Neural cell (in vitro differentiated cells): ENCODE results near the gene TLL1.

Source experiments
- CTCF ChIP-seq: fragments of 450-650 bp; IDR thresholded peaks from 2 replicates; pipeline ENCODE4 v1.5.1; 2014; ENCODE audit warnings: antibody characterized with exemption, mild to moderate bottlenecking, moderate library complexity; ENCODE audit not compliant: poor library complexity, severe bottlenecking
- EP300 ChIP-seq: fragments of 450-650 bp; conservative IDR thresholded peaks from 2 replicates; pipeline ENCODE4 v1.6.1; 2014; ENCODE audit warnings: antibody characterized with exemption, mild to moderate bottlenecking, moderate library complexity; ENCODE audit not compliant: poor library complexity, severe bottlenecking
- EZH2 ChIP-seq: fragments of 200-600, 300-800 bp; shearing (Covaris generic), sonication (generic); IDR thresholded peaks from 2 replicates; pipeline ENCODE4 v1.6.1; 2014; ENCODE audit warnings: antibody characterized with exemption, low read length, borderline replicate concordance, mild to moderate bottlenecking; ENCODE audit not compliant: insufficient read depth, poor library complexity, severe bottlenecking
- MXI1 ChIP-seq: fragments of 450-650 bp; conservative IDR thresholded peaks from 2 replicates; pipeline ENCODE4 v1.6.1; 2014; ENCODE audit warnings: antibody characterized with exemption, mild to moderate bottlenecking; ENCODE audit not compliant: poor library complexity, severe bottlenecking
- POLR2AphosphoS5 ChIP-seq: IDR thresholded peaks from 2 replicates; pipeline ENCODE4 v1.6.1; 2012

- TF ChIP-seq CTCF (no peak), EP300 (no peak), MXI1 (no peak), POLR2AphosphoS5 (no peak), EZH2 (no peak)
These were observed 109.9 kb downstream of the TLL1 start for GRCh38 chr4:165982934-165983333.
